HepG2 (cell line): ENCODE results near the gene RAB27B. TPM values are rescaled to one million over a fixed set of nuclear protein-coding genes. Genes with fewer than 3 reads are reported as not detected.

Experiments used
- ATAC-seq: fragments of 200-7000 bp; cut with Tn5 transposase; 3 replicates; pipeline ENCODE4 v1.9.1; 2020; ENCODE audit warnings: mild to moderate bottlenecking, moderate library complexity
- BruUV-seq: library from RNA; stranded (reverse); fragments of 400-500 nt; replicated peaks from 2 replicates; lab custom pipeline; 2021; lab: Mats Ljungman, UMichigan
- CTCF ChIA-PET: fragments of 300-600 bp; formaldehyde crosslinking; extraction: SDS; loops from one replicate; lab custom pipeline; 2021; ENCODE audit warnings: low total read pairs, inconsistent platforms, low intra/inter-chr PET ratio; lab: Yijun Ruan, JAX
- POLR2A ChIA-PET: fragments of 350-600 bp; sonication (Branson Sonifier 250); formaldehyde crosslinking; loops from one replicate; lab custom pipeline; 2020; ENCODE audit warnings: antibody characterized with exemption, inconsistent platforms; lab: Yijun Ruan, JAX
- DNase-seq: peaks from one replicate; pipeline ENCODE4 v3.0.0-alpha.2; 2015; ENCODE audit warnings: low spot score
- FAIRE-seq: peaks from 3 replicates; lab custom pipeline; 2011; peaks lifted over from hg19 to GRCh38; lab: Jason Lieb, UNC
- H2AFZ ChIP-seq: one replicate; pipeline ENCODE4 v1.6.1; 2011; ENCODE audit warnings: low read length, inconsistent platforms
- H3K27ac ChIP-seq: fragments of 300-600 bp; 3 replicates; pipeline ENCODE4 v1.8.0; 2011; ENCODE audit warnings: mixed run types, mild to moderate bottlenecking, mixed read lengths, low read length, inconsistent platforms; ENCODE audit not compliant: insufficient read depth; ENCODE audit errors: extremely low read length
- H3K27me3 ChIP-seq, 2 experiments: fragments of 200-600 bp in 1 of 2; 2 replicates in 1 of 2; 3 replicates in 1 of 2; pipeline versions ENCODE4 v1.6.0 to v1.8.0; 2011; ENCODE audit warnings: low read length in 2 of 2, mild to moderate bottlenecking in 2 of 2, moderate library complexity in 2 of 2, inconsistent platforms in 1 of 2; ENCODE audit not compliant: insufficient read depth in 2 of 2, control insufficient read depth in 1 of 2
- H3K36me3 ChIP-seq, 2 experiments: fragments of 200-600 bp in 1 of 2; replicated peaks in 1 of 2; 2 replicates in 1 of 2; 3 replicates in 1 of 2; pipeline versions ENCODE4 v1.5.1 to v1.8.0; 2011; ENCODE audit warnings: low read length in 2 of 2, inconsistent platforms in 1 of 2; ENCODE audit not compliant: insufficient read depth in 2 of 2, control insufficient read depth in 1 of 2
- H3K4me1 ChIP-seq: 2 replicates; pipeline ENCODE4 v1.5.1; 2012; ENCODE audit warnings: low read length, inconsistent platforms; ENCODE audit not compliant: insufficient read depth
- H3K4me2 ChIP-seq: 2 replicates; pipeline ENCODE4 v1.6.0; 2011; ENCODE audit warnings: low read depth, low read length, inconsistent platforms
- H3K4me3 ChIP-seq, 3 experiments: fragments of 200-600 bp in 1 of 3; sonication (generic), shearing (Covaris generic) in 1 of 3; replicated peaks in 1 of 3; 2 replicates each; pipeline ENCODE4 v1.5.1; 2011 to 2016; ENCODE audit warnings: low read length in 3 of 3, inconsistent platforms in 2 of 3, low read depth in 2 of 3, mild to moderate bottlenecking in 2 of 3, control low read depth in 1 of 3, mixed read lengths in 1 of 3; ENCODE audit not compliant: insufficient read depth in 1 of 3
- H3K79me2 ChIP-seq: one replicate; pipeline ENCODE4 v1.6.1; 2011; ENCODE audit warnings: low read length, inconsistent platforms; ENCODE audit not compliant: insufficient read depth
- H3K9ac ChIP-seq: 2 replicates; pipeline ENCODE4 v1.6.0; 2011; ENCODE audit warnings: mild to moderate bottlenecking, low read depth, low read length, inconsistent platforms; ENCODE audit not compliant: insufficient read depth
- H3K9me3 ChIP-seq: 2 replicates; pipeline ENCODE4 v1.5.1; 2012; ENCODE audit warnings: mild to moderate bottlenecking, low read length
- H4K20me1 ChIP-seq: 2 replicates; pipeline ENCODE4 v1.6.0; 2011; ENCODE audit warnings: inconsistent platforms, mild to moderate bottlenecking, low read length, moderate library complexity; ENCODE audit not compliant: insufficient read depth
- BCLAF1 ChIP-seq: fragments of 450-650 bp; IDR thresholded peaks from 2 replicates; pipeline ENCODE4 v1.6.1; 2017; ENCODE audit warnings: mild to moderate bottlenecking
- DNMT1 ChIP-seq: sonication (generic); formaldehyde crosslinking; IDR thresholded peaks from 2 replicates; pipeline ENCODE4 v1.5.1; 2020; ENCODE audit warnings: mild to moderate bottlenecking, missing genetic modification reagents
- FOXO4 ChIP-seq: sonication (generic); formaldehyde crosslinking; conservative IDR thresholded peaks from 2 replicates; pipeline ENCODE4 v1.8.1; 2023; ENCODE audit warnings: missing genetic modification reagents
- HOXD1 ChIP-seq: sonication (generic); formaldehyde crosslinking; IDR thresholded peaks from 2 replicates; pipeline ENCODE4 v1.5.0; 2020; ENCODE audit warnings: missing genetic modification reagents
- MIER2 ChIP-seq: IDR thresholded peaks from 2 replicates; pipeline ENCODE4 v1.6.1; 2016; ENCODE audit warnings: missing biosample characterization, missing genetic modification reagents
- NR1H2 ChIP-seq: sonication (generic); formaldehyde crosslinking; IDR thresholded peaks from 2 replicates; pipeline ENCODE4 v1.8.1; 2022; ENCODE audit warnings: low read depth, missing genetic modification reagents, borderline replicate concordance
- NR3C1 ChIP-seq: sonication (generic); formaldehyde crosslinking; IDR thresholded peaks from 2 replicates; pipeline ENCODE4 v1.4.0; 2020; ENCODE audit warnings: missing genetic modification reagents
- PLRG1 ChIP-seq: fragments of 450-650 bp; conservative IDR thresholded peaks from 2 replicates; pipeline ENCODE4 v1.6.1; 2016
- U2AF1 ChIP-seq: fragments of 200-400 bp; formaldehyde crosslinking; optimal IDR thresholded peaks from 2 replicates; pipeline ENCODE3; 2017; ENCODE audit warnings: mild to moderate bottlenecking, low read depth, low read length
- ZBTB3 ChIP-seq: sonication (generic); formaldehyde crosslinking; IDR thresholded peaks from 2 replicates; pipeline ENCODE4 v1.4.0; 2020; ENCODE audit warnings: low read depth, mild to moderate bottlenecking, moderate library complexity, missing genetic modification reagents, borderline replicate concordance
- ZNF329 ChIP-seq: sonication (generic); formaldehyde crosslinking; IDR thresholded peaks from 2 replicates; pipeline ENCODE4 v1.9.0; 2021; ENCODE audit warnings: low read depth, mild to moderate bottlenecking, missing genetic modification reagents
- ZNF407 ChIP-seq: sonication (generic); formaldehyde crosslinking; IDR thresholded peaks from one replicate; pipeline ENCODE4 v1.5.1; 2020; ENCODE audit warnings: mild to moderate bottlenecking, missing genetic modification reagents; ENCODE audit errors: not compliant biosample characterization
- ZNF839 ChIP-seq: sonication (generic); formaldehyde crosslinking; IDR thresholded peaks from 2 replicates; pipeline ENCODE4 v1.4.0; 2020; ENCODE audit warnings: missing genetic modification reagents, mild to moderate bottlenecking, borderline replicate concordance
- ZSCAN22 ChIP-seq: sonication (generic); formaldehyde crosslinking; IDR thresholded peaks from 2 replicates; pipeline ENCODE4 v1.4.0; 2020; ENCODE audit warnings: mild to moderate bottlenecking, missing genetic modification reagents
- WGBS: methylation state at CpG from one replicate; pipeline ENCODE4 v1.1.6; 2017; ENCODE audit warnings: low lambda C conversion rate; 5-methylcytosine and 5-hydroxymethylcytosine counted together
- in situ Hi-C: cut with HindIII; loops from 2 replicates; pipeline ENCODE4 v1.10.0; 2017; ENCODE audit warnings: low pct_unique_long_range_greater_than_20kb; ENCODE audit not compliant: extremely low pct_ligation_motif_present
- intact Hi-C: fragments of 100-400 bp; cut with micrococcal nuclease; formaldehyde crosslinking; loops from one replicate; pipeline ENCODE4 v1.10.0; 2022; ENCODE audit not compliant: unreplicated experiment
- polyA plus RNA-seq, 8 experiments: library from polyadenylated mRNA; depleted of rRNA in 3 of 8; stranded (reverse) in 7 of 8; unstranded in 1 of 8; fragments of >200 nt; fragmentation: Illumina TruSeq in 4 of 8; extraction: Trizol in 4 of 8; gene quantifications; 2 replicates each; pipeline versions ENCODE4 v1.2.1 to v1.2.3, GENCODE V29; 2011 to 2016; ENCODE audit warnings: low read depth in 4 of 8, missing spikeins in 1 of 8, mixed read lengths in 1 of 8; ENCODE audit not compliant: insufficient read depth in 1 of 8
- total RNA-seq, 5 experiments: library from RNA; depleted of rRNA; stranded (reverse); fragments of >200 nt; fragmentation: Illumina TruSeq; extraction: Trizol; gene quantifications; 2 replicates each; pipeline ENCODE4 v1.2.3, GENCODE V29; 2016; ENCODE audit warnings: low read depth in 1 of 5

Gene RAB27B
- total and polyA plus RNA-seq, 2 of the 13 experiments (the other 11 are each of a cell fraction or from before 2014, with no cell fraction given), result not detected

GRCh38 chr18:54928236-54928635, 100.0 kb downstream of the RAB27B start:
- H3K27ac ChIP-seq, result no peak overlapping the region
- H3K79me2 ChIP-seq, result no peaks in the 10 kb centered on the region
- ATAC-seq (no peak), FAIRE-seq (no peak), DNase-seq (no peak)
- H3K9me3 ChIP-seq, result no peaks in the 10 kb centered on the region
- no peak overlapping the region for H3K4me3 ChIP-seq
- CTCF ChIA-PET, result no interaction called here
- no peak overlapping the region for H3K9ac ChIP-seq
- no peaks in the 10 kb centered on the region for H3K27me3 ChIP-seq
- POLR2A ChIA-PET, result no interaction called here
- BruUV-seq, result no TSS peak
- H3K4me2 ChIP-seq, result no peak overlapping the region
- peaks cover 41% of the 10 kb centered on the region for H3K4me1 ChIP-seq
- in situ Hi-C loops, result no loop called here
- intact Hi-C loops, result no loop called here
- WGBS, result 81% methylated on average over 2 of the region's 2 CpGs
- no peaks in the 10 kb centered on the region for H3K36me3 ChIP-seq
- no peak overlapping the region for H2AFZ ChIP-seq
- H4K20me1 ChIP-seq, result no peaks in the 10 kb centered on the region
- TF ChIP-seq U2AF1 (no peak), ZNF407 (CRISPR knock-in tag) (no peak), HOXD1 (CRISPR knock-in tag) (no peak), NR1H2 (no peak), ZNF329 (CRISPR knock-in tag) (no peak), ZNF839 (no peak), FOXO4 (CRISPR knock-in tag) (no peak), DNMT1 (CRISPR knock-in tag) (no peak), ZBTB3 (no peak), BCLAF1 (no peak), MIER2 (CRISPR knock-in tag) (no peak), NR3C1 (CRISPR knock-in tag) (no peak), ZSCAN22 (CRISPR knock-in tag) (no peak), PLRG1 (no peak)
